ES-I3 (cell line): ENCODE results near the gene ZZZ3.
"Not testable (repeated sequence)": the region's sequence is repeated elsewhere in the genome, so short reads cannot be mapped to it uniquely, and the experiment has no call there.

Experiments
- H3K36me3 ChIP-seq: 2 replicates; pipeline ENCODE4 v1.6.1; 2013; ENCODE audit warnings: mild to moderate bottlenecking, low read length, control low read depth, moderate library complexity; ENCODE audit not compliant: insufficient read depth
- H3K4me1 ChIP-seq: 2 replicates; pipeline ENCODE4 v1.6.1; 2013; ENCODE audit warnings: mild to moderate bottlenecking, control low read depth, low read length; ENCODE audit not compliant: insufficient read depth
- H3K9ac ChIP-seq: 2 replicates; pipeline ENCODE4 v1.6.1; 2013; ENCODE audit warnings: low read depth, mild to moderate bottlenecking, low read length, moderate library complexity
- H3K9me3 ChIP-seq: 2 replicates; pipeline ENCODE4 v1.6.1; 2013; ENCODE audit warnings: mild to moderate bottlenecking, low read length, moderate library complexity; ENCODE audit not compliant: control insufficient read depth, insufficient read depth

The ZZZ3 gene

DNA sequence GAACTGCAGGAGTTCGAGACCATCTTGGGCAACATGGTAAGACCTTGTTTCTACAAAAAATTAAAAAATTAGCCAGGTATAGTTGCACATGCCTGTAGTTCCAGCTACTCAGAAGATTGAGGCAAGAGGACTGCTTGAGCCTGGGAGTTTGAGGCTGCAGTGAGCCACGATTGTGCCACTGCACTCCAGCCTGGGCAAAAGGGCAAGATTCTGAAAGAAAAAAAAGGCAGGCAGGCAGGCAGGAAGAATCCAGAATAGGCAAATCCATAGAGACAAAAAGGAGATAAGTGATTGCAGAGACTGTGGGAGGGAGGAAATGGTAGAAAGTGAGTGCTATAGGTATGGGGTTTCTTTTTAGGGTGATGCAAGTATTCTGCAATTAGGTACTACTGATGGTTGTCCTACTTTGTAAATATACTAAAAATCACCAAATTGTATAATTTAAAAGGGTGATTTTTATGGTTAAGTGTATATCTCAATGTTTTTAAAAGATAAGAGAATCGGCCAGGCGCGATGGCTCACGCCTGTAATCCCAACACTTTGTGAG, 29.4 kb downstream of the ZZZ3 start:
- no peaks in the 10 kb centered on the region for H3K4me1 ChIP-seq
- no peak overlapping the region for H3K9ac ChIP-seq
- H3K36me3 ChIP-seq: no peaks in the 10 kb centered on the region
- peaks cover 5% of the 10 kb centered on the region; the same call in 1 of the 2 replicates for H3K9me3 ChIP-seq

DNA sequence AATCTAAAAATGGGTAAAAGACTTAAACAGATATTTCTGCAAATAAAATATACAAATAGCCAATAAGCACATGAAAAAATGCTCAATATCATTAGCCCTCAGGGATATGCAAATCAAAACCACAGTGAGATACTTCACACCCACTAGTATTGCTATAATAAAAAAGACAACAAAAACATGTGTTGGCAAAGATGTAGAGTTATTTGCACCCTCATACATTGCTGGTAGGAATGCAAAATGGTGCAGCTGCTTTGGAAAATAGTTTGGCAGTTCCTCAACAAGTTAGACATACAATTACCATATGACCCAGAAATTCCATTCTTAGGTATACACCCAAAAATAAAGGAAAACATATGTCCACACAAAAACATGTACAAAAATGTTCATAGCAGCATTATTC, 30.2 kb downstream of the ZZZ3 start:
- Histone ChIP-seq H3K36me3 (no peaks in the 10 kb centered on the region), H3K9ac (no peak overlapping the region), H3K9me3 (peaks cover 5% of the 10 kb centered on the region; the same call in 1 of the 2 replicates)

DNA sequence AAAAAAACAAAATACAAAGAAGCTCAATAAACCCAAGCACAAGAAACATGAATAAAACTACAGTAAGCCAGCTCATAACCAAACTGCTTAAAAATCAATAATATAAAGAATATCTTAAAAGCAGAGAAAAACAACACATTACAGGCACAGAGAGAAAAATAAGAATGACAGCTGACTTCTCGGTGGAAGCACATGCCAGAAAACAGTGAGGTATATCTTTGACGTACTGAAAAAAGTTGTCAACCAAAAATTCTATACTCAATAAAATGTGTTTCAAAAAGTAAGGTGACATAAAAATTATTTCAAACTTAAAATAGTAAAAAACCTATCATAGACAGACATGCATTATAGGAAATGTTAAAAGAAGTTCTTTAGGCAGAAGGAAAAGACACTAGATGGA, 33.3 kb downstream of the ZZZ3 start:
- H3K9me3 ChIP-seq: peaks cover 3% of the 10 kb centered on the region; the same call in 1 of the 2 replicates
- H3K9ac ChIP-seq: no peak overlapping the region
- H3K36me3 ChIP-seq: no peaks in the 10 kb centered on the region
- no peaks in the 10 kb centered on the region for H3K4me1 ChIP-seq

More for the DNA sequence above, 30.2 kb downstream of the ZZZ3 start:
- H3K4me1 ChIP-seq: no peaks in the 10 kb centered on the region

DNA sequence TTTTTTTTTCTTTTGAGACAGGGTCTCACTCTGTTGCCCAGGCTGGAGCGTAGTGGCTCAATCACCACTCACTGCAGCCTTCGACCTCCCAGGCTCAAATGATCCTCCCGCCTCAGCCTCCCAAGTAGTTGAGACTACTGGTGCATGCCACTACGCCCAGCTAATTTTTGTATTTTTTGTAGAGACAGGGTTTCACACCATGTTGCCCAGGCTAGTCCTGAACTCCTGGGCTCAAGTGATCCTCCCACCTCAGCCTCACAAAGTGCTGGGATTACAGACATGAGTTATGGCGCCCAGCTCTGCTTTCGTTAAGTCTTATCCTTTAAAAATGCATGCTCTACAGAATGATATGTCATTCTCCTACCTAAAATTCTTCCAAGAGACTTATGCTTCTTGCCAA, 36.2 kb downstream of the ZZZ3 start:
- H3K4me1 ChIP-seq, H3K36me3 ChIP-seq, H3K9me3 ChIP-seq, H3K9ac ChIP-seq: not testable (repeated sequence)

DNA sequence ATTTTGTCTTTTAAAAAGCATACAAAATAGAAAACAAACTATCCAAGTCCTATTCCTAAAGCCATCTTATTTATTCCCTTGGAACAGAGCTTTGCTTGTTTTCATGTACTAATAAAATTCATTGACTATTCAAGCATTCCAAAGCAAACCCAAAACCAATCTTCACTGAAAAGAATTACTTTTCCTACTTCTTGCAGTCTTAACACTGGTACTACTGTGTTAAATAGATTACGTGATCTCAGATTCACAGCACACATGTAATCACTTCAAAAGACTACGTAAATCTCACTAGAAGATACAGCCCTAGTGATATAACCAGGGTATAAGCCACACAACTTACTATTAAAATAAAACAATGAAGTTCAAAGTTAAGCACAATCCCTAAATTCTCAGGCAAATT, 39.0 kb downstream of the ZZZ3 start:
- Histone ChIP-seq H3K9me3 (no peaks in the 10 kb centered on the region), H3K9ac (no peak overlapping the region), H3K4me1 (no peaks in the 10 kb centered on the region), H3K36me3 (no peaks in the 10 kb centered on the region)

DNA sequence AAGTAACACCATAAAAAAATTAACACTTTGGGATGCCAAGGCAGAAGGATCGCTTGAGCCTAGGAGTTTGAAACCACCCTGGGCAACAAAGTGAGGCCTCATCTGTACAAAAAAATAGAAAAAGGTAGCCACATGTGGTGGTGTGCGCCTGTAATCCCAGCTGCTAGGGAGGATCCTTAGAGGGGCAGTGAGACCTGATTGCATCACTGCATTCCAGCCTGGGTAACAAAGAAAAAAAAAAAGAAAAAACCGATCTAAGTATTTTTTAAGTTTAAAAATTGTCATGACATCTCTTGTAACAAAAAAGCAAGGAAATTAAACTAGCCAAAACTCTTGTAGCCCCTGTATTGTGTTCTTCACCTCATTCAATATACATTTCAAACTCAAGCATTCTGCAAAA, 39.5 kb downstream of the ZZZ3 start:
- no peak overlapping the region for H3K9ac ChIP-seq
- no peaks in the 10 kb centered on the region for H3K36me3 ChIP-seq
- H3K4me1 ChIP-seq: no peaks in the 10 kb centered on the region
- H3K9me3 ChIP-seq: no peaks in the 10 kb centered on the region

DNA sequence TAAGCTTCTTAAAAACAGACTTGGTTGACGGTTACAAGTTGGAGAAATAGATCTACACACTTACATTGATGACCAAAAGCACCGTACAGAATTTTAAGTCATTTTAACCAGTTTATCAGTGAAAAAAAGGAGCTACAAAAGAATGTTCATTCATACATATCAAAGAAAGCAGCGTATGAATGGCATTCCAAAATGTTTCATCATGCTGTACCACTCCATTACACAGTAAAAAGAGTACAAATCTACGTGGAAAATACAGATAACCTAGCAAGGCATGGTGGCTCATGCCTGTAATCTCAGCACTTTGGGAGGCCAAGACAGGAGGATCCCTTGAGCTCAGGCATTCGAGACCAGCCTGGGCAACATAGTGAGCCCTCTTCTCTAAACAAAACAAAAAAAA, 40.3 kb downstream of the ZZZ3 start:
- no peaks in the 10 kb centered on the region for H3K36me3 ChIP-seq
- H3K4me1 ChIP-seq: no peaks in the 10 kb centered on the region
- H3K9me3 ChIP-seq: no peaks in the 10 kb centered on the region
- no peak overlapping the region for H3K9ac ChIP-seq

DNA sequence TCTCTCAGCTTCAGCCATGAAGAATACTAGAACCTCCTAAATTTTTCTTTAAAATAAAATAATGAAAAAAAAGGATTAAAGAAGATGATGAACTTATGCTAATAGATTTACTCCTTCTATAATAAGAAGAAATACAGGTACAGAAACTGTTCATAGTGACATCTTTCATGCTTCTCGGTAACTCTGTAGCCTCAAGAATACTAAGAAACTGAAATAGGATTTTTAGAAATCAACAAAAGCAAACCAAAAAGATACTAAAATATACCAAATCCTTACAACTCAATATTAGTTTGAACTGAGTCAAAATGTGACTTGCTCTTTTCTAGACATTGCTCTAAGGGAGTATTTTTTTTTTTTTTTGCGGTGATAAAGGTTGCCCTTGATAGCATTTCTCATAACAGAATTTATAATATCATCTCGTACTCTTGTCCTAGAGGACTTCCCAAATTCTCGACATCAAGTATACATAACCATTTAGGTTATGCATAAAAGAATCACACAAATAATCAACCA, 42.8 kb downstream of the ZZZ3 start:
- Histone ChIP-seq H3K9ac (no peak overlapping the region), H3K36me3 (no peaks in the 10 kb centered on the region), H3K4me1 (peaks cover 4% of the 10 kb centered on the region; the same call in 1 of the 2 replicates), H3K9me3 (no peaks in the 10 kb centered on the region)

DNA sequence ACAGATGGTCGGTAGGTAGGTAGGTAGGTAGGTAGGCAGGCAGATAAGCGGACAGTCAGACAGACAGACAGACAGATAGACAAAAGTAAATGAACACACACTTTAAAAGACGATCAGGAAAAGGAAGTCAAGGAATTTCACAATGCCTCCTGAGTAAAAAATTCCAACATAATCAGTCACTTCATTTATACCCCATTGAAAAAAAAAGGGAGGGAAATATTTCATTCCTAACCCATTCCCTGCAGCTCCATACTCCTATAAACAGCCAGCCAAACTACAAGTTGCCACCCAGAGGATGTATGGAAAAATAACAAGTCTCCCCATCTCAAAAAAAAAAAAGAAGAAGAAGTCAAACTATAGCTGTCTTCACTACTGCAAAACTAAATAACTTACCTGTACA, 43.4 kb downstream of the ZZZ3 start:
- H3K4me1 ChIP-seq: peaks cover 7% of the 10 kb centered on the region; the same call in 1 of the 2 replicates
- no peaks in the 10 kb centered on the region for H3K9me3 ChIP-seq
- H3K36me3 ChIP-seq: no peaks in the 10 kb centered on the region
- no peak overlapping the region for H3K9ac ChIP-seq

DNA sequence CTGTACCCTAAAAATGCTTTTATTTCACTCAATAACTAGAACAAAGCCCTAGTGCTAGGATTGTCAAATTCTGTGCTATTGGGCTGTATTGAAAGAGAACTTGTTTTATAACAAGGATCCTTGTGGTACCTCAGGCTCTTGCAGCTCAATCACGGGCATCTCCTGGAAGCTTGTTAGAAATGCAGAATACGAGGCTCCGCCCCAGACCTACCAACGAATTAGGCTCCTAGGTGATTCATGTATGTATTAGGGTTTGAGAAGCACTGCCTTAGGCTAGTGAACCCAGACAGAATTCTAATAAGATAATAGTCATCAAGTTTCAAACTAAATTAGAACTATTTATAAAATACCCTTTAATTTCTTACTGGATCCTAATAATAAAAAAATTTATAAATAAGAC, 45.6 kb downstream of the ZZZ3 start:
- Histone ChIP-seq H3K9ac (no peak overlapping the region), H3K9me3 (no peaks in the 10 kb centered on the region), H3K4me1 (peaks cover 7% of the 10 kb centered on the region; the same call in 1 of the 2 replicates), H3K36me3 (no peaks in the 10 kb centered on the region; the same call in none of the 2 replicates)
